Esophagus squamous epithelium (tissue), 5 donors: ENCODE results near the gene C1QTNF8. TPM values are rescaled to one million over a fixed set of nuclear protein-coding genes. Genes with fewer than 3 reads are reported as not detected.

Source experiments
- DNase-seq: peaks from one replicate; lab custom pipeline; 2025; lab: John Stamatoyannopoulos, UW
- H3K27ac ChIP-seq, 4 donors: fragments of 200-600 bp; sonication (generic); one replicate each; pipeline ENCODE4 v1.5.1; 2016 to 2019; ENCODE audit warnings: mild to moderate bottlenecking in 1 of 4
- H3K27me3 ChIP-seq, 4 donors: fragments of 200-600 bp; sonication (generic); 1 replicate in 3 of 4; 2 replicates in 1 of 4; pipeline versions ENCODE4 v1.5.1 to v1.6.0; 2017 to 2021; ENCODE audit warnings: antibody characterized with exemption in 1 of 4
- H3K36me3 ChIP-seq, 3 donors: fragments of 200-600 bp; sonication (generic); one replicate each; pipeline ENCODE4 v1.5.1; 2016 to 2019
- H3K4me1 ChIP-seq, 3 donors: fragments of 200-600 bp; sonication (generic); one replicate each; pipeline ENCODE4 v1.5.1; 2017 to 2019
- H3K4me3 ChIP-seq, 4 donors: fragments of 200-600 bp; sonication (generic); 1 replicate in 3 of 4; 2 replicates in 1 of 4; pipeline ENCODE4 v1.5.1; 2016 to 2019; ENCODE audit warnings: mild to moderate bottlenecking in 2 of 4, moderate library complexity in 1 of 4
- H3K9me3 ChIP-seq, 3 donors: fragments of 200-600 bp; sonication (generic); one replicate each; pipeline ENCODE4 v1.5.1; 2016 to 2019
- CTCF ChIP-seq, 6 experiments: fragments of 450-650 bp in 4 of 6; fragments of 200-600 bp in 2 of 6; sonication (generic) in 2 of 6; IDR thresholded peaks; one replicate each; pipeline ENCODE4 v1.5.1; 2016 to 2019; ENCODE audit warnings: antibody characterized with exemption in 6 of 6, mild to moderate bottlenecking in 4 of 6, moderate library complexity in 4 of 6
- POLR2A ChIP-seq, 4 donors: fragments of 450-650 bp; IDR thresholded peaks; one replicate each; pipeline ENCODE4 v1.6.1; 2017; ENCODE audit warnings: antibody characterized with exemption in 4 of 4, mild to moderate bottlenecking in 4 of 4, moderate library complexity in 3 of 4
- WGBS, 2 donors: methylation state at CpG; one replicate each; pipeline ENCODE4 v1.1.5; 2018; 5-methylcytosine and 5-hydroxymethylcytosine counted together
- intact Hi-C: fragments of 100-400 bp; cut with DNase I; formaldehyde crosslinking; loops from one replicate; pipeline ENCODE4 v1.15.0; 2022
- total RNA-seq, 4 donors: library from RNA; depleted of rRNA; stranded (reverse); fragments of >200 nt; gene quantifications; one replicate each; pipeline ENCODE4 v1.1.0, GENCODE V29; 2016
- donor health status: DM: yes; HTN: yes; CAD: no.

C1QTNF8 gene
- total RNA-seq, 4 donors from 2014 or later, result not detected

DNA sequence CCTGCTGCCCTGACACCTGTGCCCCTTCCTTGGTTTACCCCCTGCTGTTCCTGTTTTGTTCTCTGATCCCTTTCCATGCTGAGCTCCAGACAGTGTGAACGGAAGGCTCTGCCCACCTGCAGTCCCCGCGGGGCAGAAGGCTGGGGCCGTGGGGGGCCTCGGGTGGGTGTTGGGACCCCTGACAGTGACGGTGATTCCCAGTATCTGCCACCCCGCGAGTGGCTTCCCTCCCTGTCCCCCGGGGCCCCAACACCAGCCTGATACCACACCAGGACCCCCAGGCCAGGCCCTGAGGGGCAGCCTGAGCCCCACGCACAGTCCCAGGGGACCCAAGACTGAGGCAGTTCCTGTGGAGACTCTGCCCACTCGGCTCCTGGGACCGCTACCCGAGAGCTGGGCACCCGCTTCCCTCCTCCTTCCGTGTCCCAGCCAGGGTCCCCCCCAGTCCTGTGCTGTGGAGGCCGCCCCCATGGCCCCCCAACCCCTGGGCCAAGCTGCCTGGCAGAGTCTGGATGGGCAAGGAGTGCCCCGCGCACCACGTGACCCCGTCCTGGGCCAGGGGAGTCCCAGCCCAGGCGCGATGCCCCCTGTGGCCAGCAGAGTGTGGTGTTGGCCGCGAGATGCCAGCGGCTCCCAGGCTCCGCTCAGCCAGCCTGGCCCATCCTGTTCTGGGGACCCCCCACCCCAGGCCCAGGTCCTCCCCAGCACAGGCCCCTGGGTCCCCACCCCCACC lies 10.0 kb upstream of the C1QTNF8 start:
- Histone ChIP-seq H3K27me3 (peaks cover 5 to 100% (median 14%) of the 10 kb centered on the region in 4 donors), H3K4me3 (no peak overlapping the region), H3K36me3 (no peaks in the 10 kb centered on the region), H3K27ac (no peak overlapping the region), H3K4me1 (peaks cover 0 to 24% (median 4%) of the 10 kb centered on the region in 3 donors), H3K9me3 (no peaks in the 10 kb centered on the region)
- no peak for DNase-seq
- intact Hi-C loops, result no loop called here
- TF ChIP-seq CTCF (IDR thresholded peaks at IDR 0.05) (peak in 5 of 6 experiments; percentile 56 to 76 (median 69)), POLR2A (IDR thresholded peaks at IDR 0.05) (no peak)
- 7 to 30% methylated on average over 3 to 6 of the region's 26 CpGs for WGBS, 2 donors

- Histone ChIP-seq H3K27me3 (peaks cover 5 to 100% (median 14%) of the 10 kb centered on the region in 4 donors), H3K4me1 (peaks cover 0 to 13% (median 4%) of the 10 kb centered on the region in 3 donors), H3K36me3 (no peaks in the 10 kb centered on the region), H3K27ac (no peak overlapping the region), H3K4me3 (no peak overlapping the region), H3K9me3 (no peaks in the 10 kb centered on the region)
- DNase-seq, result no peak
- intact Hi-C loops, result no loop called here
- 20% methylated on average over 2 of the region's 11 CpGs; no CpG with 5 or more reads in 1 of the 2 donors for WGBS, 2 donors
- TF ChIP-seq POLR2A (IDR thresholded peaks at IDR 0.05) (no peak), CTCF (IDR thresholded peaks at IDR 0.05) (no peak)
Observed at GRCh38 chr16:1103636-1103980, 7.6 kb upstream of the C1QTNF8 start.

DNA sequence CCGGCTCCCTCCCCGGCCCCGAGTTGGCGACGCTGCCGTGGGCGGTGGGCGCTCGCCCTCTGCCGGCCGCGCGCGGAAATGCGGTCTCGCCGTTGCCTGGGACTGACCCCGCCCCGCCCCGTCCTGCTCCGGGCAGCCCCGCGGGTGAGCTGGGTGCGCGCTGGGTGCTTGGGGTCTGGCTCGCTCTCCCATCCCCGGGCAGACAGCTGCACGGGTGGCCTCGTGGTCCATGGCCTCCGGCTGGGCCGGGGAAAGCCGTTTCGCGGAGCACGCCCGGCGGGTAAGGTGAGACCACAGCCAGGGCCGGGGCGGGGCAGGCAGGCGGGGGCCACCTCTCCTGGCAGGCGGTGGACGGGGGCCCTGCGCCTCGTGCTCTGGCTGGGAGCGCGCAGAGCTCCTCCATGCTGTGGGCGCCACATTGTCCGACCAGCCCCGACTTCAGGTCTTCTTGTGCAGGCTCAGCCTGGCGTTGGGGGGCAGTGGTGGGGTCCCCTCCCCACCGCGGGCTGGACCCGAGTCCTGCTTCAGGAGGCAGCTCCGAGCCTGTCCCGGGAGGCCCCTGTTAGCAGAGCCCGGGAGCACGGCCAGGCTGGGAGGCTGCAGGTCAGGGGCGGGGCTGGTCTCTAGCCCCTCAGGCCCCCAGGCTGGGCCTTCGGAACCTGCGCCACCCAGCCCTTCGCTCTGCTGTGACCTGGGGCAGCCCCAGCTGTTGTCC lies 7.0 kb upstream of the C1QTNF8 start:
- no peak for DNase-seq
- no peak for TF ChIP-seq POLR2A (IDR thresholded peaks at IDR 0.05)
- peak; percentile 53 to 81 (median 66) for TF ChIP-seq CTCF (IDR thresholded peaks at IDR 0.05)
- H3K27me3 ChIP-seq, result peaks cover 5 to 100% (median 14%) of the 10 kb centered on the region in 4 donors
- H3K36me3 ChIP-seq, result no peaks in the 10 kb centered on the region
- H3K4me1 ChIP-seq, result peaks cover 0 to 11% (median 4%) of the 10 kb centered on the region in 3 donors
- H3K4me3 ChIP-seq, result peak overlapping the region in 2 of 4 donors; percentile 18 to 48
- WGBS, 2 donors, result no CpG with 5 or more reads among the region's 61 CpGs
- H3K27ac ChIP-seq, result no peak overlapping the region
- no peaks in the 10 kb centered on the region for H3K9me3 ChIP-seq
- intact Hi-C loops, result no loop called here

GRCh38 chr16:1102333-1102700 lies 6.3 kb upstream of the C1QTNF8 start:
- 26% methylated on average over 9 of the region's 26 CpGs; no CpG with 5 or more reads in 1 of the 2 donors for WGBS, 2 donors
- no peaks in the 10 kb centered on the region for H3K36me3 ChIP-seq
- no peak overlapping the region for H3K27ac ChIP-seq
- intact Hi-C loops, result no loop called here
- H3K27me3 ChIP-seq, result peaks cover 5 to 100% (median 11%) of the 10 kb centered on the region in 4 donors
- peaks cover 0 to 11% (median 4%) of the 10 kb centered on the region in 3 donors for H3K4me1 ChIP-seq
- no peak overlapping the region for H3K4me3 ChIP-seq
- TF ChIP-seq POLR2A (IDR thresholded peaks at IDR 0.05) (no peak), CTCF (IDR thresholded peaks at IDR 0.05) (no peak)
- no peaks in the 10 kb centered on the region for H3K9me3 ChIP-seq
- DNase-seq, result no peak
